Adrenal gland (tissue), 5 donors: ENCODE measurements around the gene ENTHD1.

Experiments
- POLR2A ChIP-seq, 2 donors: fragments of 450-650 bp; IDR thresholded peaks; one replicate each; pipeline ENCODE4 v1.6.1; 2017; ENCODE audit warnings: antibody characterized with exemption in 2 of 2, mild to moderate bottlenecking in 2 of 2, moderate library complexity in 1 of 2
- TF ChIP-seq, protein P1 (sequence below), 6 experiments: fragments of 450-650 bp in 4 of 6; fragments of 200-600 bp in 2 of 6; sonication (generic) in 1 of 6; IDR thresholded peaks; 1 replicate in 5 of 6; 2 replicates in 1 of 6; pipeline versions ENCODE4 v1.5.1 to v1.8.0; 2016 to 2021; ENCODE audit warnings: antibody characterized with exemption in 6 of 6, mild to moderate bottlenecking in 2 of 6, moderate library complexity in 1 of 6
- donor health status: DM: no; HTN: no; CAD: no.

DNA sequence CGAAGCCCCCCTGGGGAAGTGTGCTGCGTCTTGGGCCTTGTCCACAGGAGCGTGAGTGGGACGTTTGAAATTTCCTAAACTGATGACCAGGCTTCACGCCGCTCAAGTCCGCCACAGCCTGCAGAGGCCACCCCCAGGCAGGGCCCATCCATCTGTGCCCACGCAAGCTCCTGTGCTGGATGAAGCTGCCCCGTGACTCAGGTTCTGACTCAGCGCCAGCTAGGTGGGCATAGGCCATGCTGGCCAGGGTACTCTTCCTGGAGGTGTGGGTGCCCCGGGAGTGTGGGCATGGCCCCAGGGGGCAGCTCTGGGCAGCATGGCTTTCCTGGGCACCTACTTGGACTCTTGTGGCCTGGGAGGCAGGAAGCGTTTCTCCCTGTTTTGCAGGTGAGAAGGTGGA, 188.2 kb downstream of the ENTHD1 start:
- TF ChIP-seq, protein P1, sequence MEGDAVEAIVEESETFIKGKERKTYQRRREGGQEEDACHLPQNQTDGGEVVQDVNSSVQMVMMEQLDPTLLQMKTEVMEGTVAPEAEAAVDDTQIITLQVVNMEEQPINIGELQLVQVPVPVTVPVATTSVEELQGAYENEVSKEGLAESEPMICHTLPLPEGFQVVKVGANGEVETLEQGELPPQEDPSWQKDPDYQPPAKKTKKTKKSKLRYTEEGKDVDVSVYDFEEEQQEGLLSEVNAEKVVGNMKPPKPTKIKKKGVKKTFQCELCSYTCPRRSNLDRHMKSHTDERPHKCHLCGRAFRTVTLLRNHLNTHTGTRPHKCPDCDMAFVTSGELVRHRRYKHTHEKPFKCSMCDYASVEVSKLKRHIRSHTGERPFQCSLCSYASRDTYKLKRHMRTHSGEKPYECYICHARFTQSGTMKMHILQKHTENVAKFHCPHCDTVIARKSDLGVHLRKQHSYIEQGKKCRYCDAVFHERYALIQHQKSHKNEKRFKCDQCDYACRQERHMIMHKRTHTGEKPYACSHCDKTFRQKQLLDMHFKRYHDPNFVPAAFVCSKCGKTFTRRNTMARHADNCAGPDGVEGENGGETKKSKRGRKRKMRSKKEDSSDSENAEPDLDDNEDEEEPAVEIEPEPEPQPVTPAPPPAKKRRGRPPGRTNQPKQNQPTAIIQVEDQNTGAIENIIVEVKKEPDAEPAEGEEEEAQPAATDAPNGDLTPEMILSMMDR (IDR thresholded peaks at IDR 0.05) = no peak
- TF ChIP-seq POLR2A (IDR thresholded peaks at IDR 0.05) = no peak
